Upper lobe of left lung (tissue), 6 donors: ENCODE data around the gene DCN. TPM values are rescaled to one million over a fixed set of nuclear protein-coding genes. Genes with fewer than 3 reads are reported as not detected.
A peak's percentile ranks its signal among the peaks of the same experiment; 100 is the strongest.

Experiments
- ATAC-seq, 2 donors: fragments of 200-7000 bp; cut with Tn5 transposase; one replicate each; pipeline ENCODE4 v1.9.1; 2022; ENCODE audit warnings: mild to moderate bottlenecking in 2 of 2, moderate library complexity in 2 of 2; ENCODE audit not compliant: low FRiP score in 2 of 2
- DNase-seq, 2 donors: peaks; one replicate each; pipeline ENCODE4 v3.0.0-alpha.2; 2019 to 2020
- H3K27ac ChIP-seq, 4 donors: fragments of 200-600 bp; sonication (generic); one replicate each; pipeline ENCODE4 v1.5.1; 2016 to 2019
- H3K27me3 ChIP-seq, 4 donors: fragments of 200-600 bp; sonication (generic); one replicate each; pipeline ENCODE4 v1.5.1; 2017 to 2019
- H3K36me3 ChIP-seq, 4 donors: fragments of 200-600 bp; sonication (generic); one replicate each; pipeline ENCODE4 v1.5.1; 2016 to 2019
- H3K4me1 ChIP-seq, 4 donors: fragments of 200-600 bp; sonication (generic); one replicate each; pipeline ENCODE4 v1.5.1; 2018 to 2019
- H3K4me3 ChIP-seq, 4 donors: fragments of 200-600 bp; sonication (generic); one replicate each; pipeline ENCODE4 v1.5.1; 2017 to 2019; ENCODE audit warnings: mild to moderate bottlenecking in 2 of 4, moderate library complexity in 1 of 4
- H3K9me3 ChIP-seq, 4 donors: fragments of 200-600 bp; sonication (generic); one replicate each; pipeline ENCODE4 v1.5.1; 2018 to 2019
- CTCF ChIP-seq, 6 experiments: fragments of 450-650 bp in 4 of 6; fragments of 200-600 bp in 2 of 6; sonication (generic) in 2 of 6; IDR thresholded peaks; one replicate each; pipeline ENCODE4 v1.5.1; 2016 to 2019; ENCODE audit warnings: antibody characterized with exemption in 6 of 6
- EP300 ChIP-seq, 4 donors: sonication (generic); formaldehyde crosslinking; IDR thresholded peaks; one replicate each; pipeline ENCODE4 v1.5.1; 2017; ENCODE audit warnings: antibody characterized with exemption in 4 of 4, control low read depth in 2 of 4
- POLR2A ChIP-seq, 4 donors: fragments of 450-650 bp; IDR thresholded peaks; one replicate each; pipeline ENCODE4 v1.5.1; 2016 to 2017; ENCODE audit warnings: antibody characterized with exemption in 4 of 4, mild to moderate bottlenecking in 2 of 4
- POLR2AphosphoS5 ChIP-seq, 2 donors: sonication (generic); formaldehyde crosslinking; IDR thresholded peaks; one replicate each; pipeline ENCODE4 v1.5.1; 2017; ENCODE audit warnings: antibody characterized with exemption in 2 of 2
- WGBS, 2 donors: methylation state at CpG; one replicate each; pipeline ENCODE4 v1.1.5; 2017 to 2018; 5-methylcytosine and 5-hydroxymethylcytosine counted together
- total RNA-seq, 6 donors: library from RNA; depleted of rRNA in 4 of 6; stranded (reverse); fragments of >200 nt in 4 of 6; gene quantifications; one replicate each; pipeline versions ENCODE4 v1.1.0 to v1.2.1, GENCODE V29; 2016 to 2021
- donor health status: DM: no; HTN: no; CAD: no; lungs with moderate emphysema.
- donor health status: DM: no; HTN: yes; CAD: no; lungs with severe emphysema.

Gene DCN
- total RNA-seq, 6 donors from 2014 or later, result 163 to 1,140 (median 478) TPM

- Histone ChIP-seq H3K4me3 (peak overlapping the region in 1 of 4 donors; percentile 7), H3K4me1 (no peaks in the 10 kb centered on the region), H3K36me3 (no peaks in the 10 kb centered on the region), H3K27ac (peak overlapping the region; percentile 6 to 41 (median 14)), H3K27me3 (no peaks in the 10 kb centered on the region), H3K9me3 (no peaks in the 10 kb centered on the region)
- TF ChIP-seq POLR2AphosphoS5 (IDR thresholded peaks at IDR 0.05) (no peak), POLR2A (IDR thresholded peaks at IDR 0.05) (no peak), EP300 (IDR thresholded peaks at IDR 0.05) (no peak), CTCF (IDR thresholded peaks at IDR 0.05) (no peak)
- WGBS, 2 donors, result 76 to 84% methylated on average over 5 of the region's 5 CpGs
- DNase-seq (no peak), ATAC-seq (no peak)
These were observed 76.8 kb downstream of the DCN start for GRCh38 chr12:91105807-91106206.

GRCh38 chr12:91104812-91105466 lies 77.7 kb downstream of the DCN start:
- WGBS, 2 donors, result 63 to 82% methylated on average over 1 of the region's 1 CpG
- ATAC-seq, result no peak
- DNase-seq, result no peak
- H3K4me1 ChIP-seq, result no peaks in the 10 kb centered on the region
- no peak overlapping the region for H3K4me3 ChIP-seq
- no peak for TF ChIP-seq POLR2AphosphoS5 (IDR thresholded peaks at IDR 0.05)
- TF ChIP-seq EP300 (IDR thresholded peaks at IDR 0.05), result no peak
- no peak for TF ChIP-seq CTCF (IDR thresholded peaks at IDR 0.05)
- TF ChIP-seq POLR2A (IDR thresholded peaks at IDR 0.05), result no peak
- H3K27me3 ChIP-seq, result no peaks in the 10 kb centered on the region
- H3K27ac ChIP-seq, result peak overlapping the region in 3 of 4 donors; percentile 6 to 16 (median 12)
- no peaks in the 10 kb centered on the region for H3K9me3 ChIP-seq
- H3K36me3 ChIP-seq, result no peaks in the 10 kb centered on the region

- no peaks in the 10 kb centered on the region for H3K4me1 ChIP-seq
- 41% methylated on average over 1 of the region's 1 CpG for WGBS, 2 donors
- no peak overlapping the region for H3K27ac ChIP-seq
- ATAC-seq (no peak), DNase-seq (no peak)
- no peaks in the 10 kb centered on the region for H3K36me3 ChIP-seq
- no peaks in the 10 kb centered on the region for H3K9me3 ChIP-seq
- TF ChIP-seq POLR2AphosphoS5 (IDR thresholded peaks at IDR 0.05) (no peak), CTCF (IDR thresholded peaks at IDR 0.05) (no peak)
- H3K4me3 ChIP-seq, result no peak overlapping the region
- H3K27me3 ChIP-seq, result no peaks in the 10 kb centered on the region
These were observed 79.0 kb downstream of the DCN start for GRCh38 chr12:91103624-91104023.

GRCh38 chr12:91103101-91103500 lies 79.5 kb downstream of the DCN start:
- Histone ChIP-seq H3K36me3 (no peaks in the 10 kb centered on the region), H3K27ac (no peak overlapping the region), H3K4me1 (no peaks in the 10 kb centered on the region), H3K4me3 (no peak overlapping the region), H3K9me3 (no peaks in the 10 kb centered on the region), H3K27me3 (no peaks in the 10 kb centered on the region)
- DNase-seq (no peak), ATAC-seq (no peak)
- TF ChIP-seq POLR2A (IDR thresholded peaks at IDR 0.05) (no peak), CTCF (IDR thresholded peaks at IDR 0.05) (no peak), EP300 (IDR thresholded peaks at IDR 0.05) (no peak), POLR2AphosphoS5 (IDR thresholded peaks at IDR 0.05) (no peak)

- ATAC-seq (no peak), DNase-seq (no peak)
- Histone ChIP-seq H3K4me3 (no peak overlapping the region), H3K4me1 (no peaks in the 10 kb centered on the region), H3K27me3 (no peaks in the 10 kb centered on the region), H3K27ac (no peak overlapping the region), H3K9me3 (no peaks in the 10 kb centered on the region), H3K36me3 (no peaks in the 10 kb centered on the region)
- TF ChIP-seq POLR2AphosphoS5 (IDR thresholded peaks at IDR 0.05) (no peak), POLR2A (IDR thresholded peaks at IDR 0.05) (no peak), CTCF (IDR thresholded peaks at IDR 0.05) (no peak), EP300 (IDR thresholded peaks at IDR 0.05) (no peak)
- WGBS, 2 donors, result 56 to 63% methylated on average over 2 of the region's 2 CpGs
These were observed 81.7 kb downstream of the DCN start for GRCh38 chr12:91100906-91101305.
